NCI-H526 treated with DMSO at 0.1 percent for 48 hours (cell line): ENCODE data around the gene PGM2.

Source experiments
- DNase-seq: peaks from one replicate; lab custom pipeline; 2025; lab: John Stamatoyannopoulos, UW

Gene PGM2

DNA sequence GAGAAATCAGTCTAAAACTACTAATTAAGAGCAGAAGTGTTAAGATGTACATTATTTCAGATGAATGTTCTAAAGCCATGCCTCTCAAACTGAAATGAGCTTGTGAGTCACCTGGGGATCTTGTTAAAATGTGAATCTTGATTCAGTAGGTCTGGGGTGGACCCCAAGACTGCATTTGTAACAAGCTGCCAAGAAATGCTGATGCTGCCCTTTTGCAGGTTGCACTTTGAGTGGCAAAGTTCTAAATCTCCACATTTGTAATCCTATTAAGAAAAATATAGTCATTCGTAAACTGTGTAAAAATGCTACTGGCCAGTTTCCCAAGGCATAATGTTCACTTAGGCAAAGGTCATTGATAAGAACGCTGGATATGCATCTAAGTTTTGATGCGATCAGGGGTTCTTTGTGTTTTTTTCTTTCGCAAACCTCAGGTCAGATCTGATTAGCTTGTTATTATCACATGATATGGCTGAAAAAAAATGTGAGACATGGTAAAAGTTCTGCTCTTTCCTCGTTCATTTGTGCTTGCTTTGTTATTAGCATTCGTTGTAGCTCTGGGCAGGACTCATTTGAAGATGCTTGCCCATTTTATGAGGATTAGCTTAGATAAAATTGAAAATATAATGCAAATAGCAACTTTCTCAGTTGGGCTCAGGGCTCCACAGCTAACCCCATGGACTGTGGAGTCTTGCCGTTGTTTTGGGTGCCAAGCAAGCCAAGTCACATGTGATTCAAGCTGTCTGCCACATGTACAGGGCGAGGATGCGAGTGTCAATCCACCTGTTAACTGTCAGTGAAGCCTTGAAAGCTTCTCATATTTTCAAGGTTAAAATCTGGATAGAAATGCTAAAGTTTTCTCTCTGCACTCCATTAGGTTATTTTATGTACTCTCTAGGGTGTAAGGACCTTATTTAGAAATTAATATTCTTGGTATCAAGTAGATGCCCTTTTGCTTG, 76.5 kb downstream of the PGM2 start:
- DNase-seq, result no peak

GRCh38 chr4:37903901-37904300, 77.4 kb downstream of the PGM2 start:
- no peak for DNase-seq

GRCh38 chr4:37904824-37905223, 78.3 kb downstream of the PGM2 start:
- no peak for DNase-seq

DNA sequence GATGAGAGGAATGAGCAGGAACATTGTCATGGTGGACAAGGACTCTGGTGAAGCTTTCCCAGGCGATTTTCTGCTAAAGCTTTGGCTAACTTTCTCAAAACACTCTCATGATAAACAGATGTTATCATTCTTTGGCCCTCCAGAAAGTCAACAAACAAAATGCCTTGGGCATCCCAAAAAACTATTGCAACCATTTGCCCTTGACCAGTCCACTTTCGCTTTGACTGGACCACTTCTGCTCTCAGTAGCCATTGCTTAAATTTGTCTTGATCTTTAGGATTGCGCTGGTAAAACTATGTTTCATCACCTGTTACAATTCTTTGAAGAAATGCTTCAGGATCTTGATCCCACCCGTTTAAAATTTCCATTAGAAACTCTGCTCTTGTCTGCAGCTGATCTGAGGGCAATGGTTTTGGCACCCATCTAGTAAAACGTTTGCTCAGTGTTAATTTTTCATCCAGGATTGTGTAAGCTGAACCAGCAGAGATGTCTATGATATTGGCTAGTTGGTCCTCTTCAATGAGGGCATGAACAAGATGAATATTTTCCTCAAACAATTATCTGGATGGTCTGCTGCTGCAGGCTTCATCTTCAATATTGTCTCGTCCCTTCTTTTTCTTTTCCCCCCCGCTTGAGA, 79.2 kb downstream of the PGM2 start:
- DNase-seq, result no peak

- DNase-seq, result no peak
These were observed 82.2 kb downstream of the PGM2 start for GRCh38 chr4:37908488-37909331.

DNA sequence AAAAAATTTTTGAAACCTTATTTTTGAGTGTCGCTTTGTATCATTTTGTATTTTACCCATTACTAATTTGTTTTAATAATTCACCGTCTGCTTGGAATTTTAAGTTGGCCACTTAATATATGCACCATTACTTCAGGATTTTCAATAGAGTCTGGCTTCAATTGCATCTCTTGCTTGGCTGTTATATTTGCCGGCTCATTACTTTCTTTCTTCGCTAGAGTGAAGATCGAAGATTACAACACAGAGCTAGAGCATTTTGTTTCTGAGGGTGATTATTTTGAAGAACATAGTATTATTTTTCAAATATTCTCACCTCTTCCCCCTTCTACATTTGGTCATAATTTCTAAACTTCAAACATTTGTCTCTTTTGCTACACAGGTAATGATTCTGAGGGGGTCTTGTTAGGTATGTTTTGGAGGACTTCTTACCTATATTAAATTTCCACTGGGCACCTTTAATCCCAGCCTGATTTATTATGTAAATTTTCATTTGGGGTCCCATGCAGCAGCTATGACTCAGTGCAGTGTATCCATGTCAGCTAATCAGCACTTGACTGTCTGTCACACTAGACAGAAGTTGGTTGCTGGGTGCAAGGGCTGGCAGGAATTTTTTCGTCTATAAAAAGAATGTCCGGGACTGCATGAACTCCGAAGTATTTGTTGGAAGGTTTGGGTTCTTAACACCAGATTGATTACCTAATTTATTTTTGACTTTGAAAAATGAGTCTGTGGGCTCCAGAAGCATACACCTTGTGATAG, 83.0 kb downstream of the PGM2 start:
- no peak for DNase-seq

GRCh38 chr4:37910091-37910486, 83.6 kb downstream of the PGM2 start:
- no peak for DNase-seq
